D721Med (cell line): Measurements from ENCODE around the gene KLHL33.

Experiments
- DNase-seq: peaks from one replicate; pipeline ENCODE4 v3.0.0; 2011; ENCODE audit warnings: low spot score; ENCODE audit not compliant: insufficient read length
- FAIRE-seq: peaks from 2 replicates; lab custom pipeline; 2011; peaks lifted over from hg19 to GRCh38; lab: Jason Lieb, UNC
- TF ChIP-seq, protein P1 (sequence below): IDR thresholded peaks from 2 replicates; pipeline ENCODE4 v1.5.1; 2012; ENCODE audit warnings: mild to moderate bottlenecking, control low read depth; ENCODE audit not compliant: insufficient read depth; ENCODE audit errors: missing control alignments

Gene KLHL33, protein sequence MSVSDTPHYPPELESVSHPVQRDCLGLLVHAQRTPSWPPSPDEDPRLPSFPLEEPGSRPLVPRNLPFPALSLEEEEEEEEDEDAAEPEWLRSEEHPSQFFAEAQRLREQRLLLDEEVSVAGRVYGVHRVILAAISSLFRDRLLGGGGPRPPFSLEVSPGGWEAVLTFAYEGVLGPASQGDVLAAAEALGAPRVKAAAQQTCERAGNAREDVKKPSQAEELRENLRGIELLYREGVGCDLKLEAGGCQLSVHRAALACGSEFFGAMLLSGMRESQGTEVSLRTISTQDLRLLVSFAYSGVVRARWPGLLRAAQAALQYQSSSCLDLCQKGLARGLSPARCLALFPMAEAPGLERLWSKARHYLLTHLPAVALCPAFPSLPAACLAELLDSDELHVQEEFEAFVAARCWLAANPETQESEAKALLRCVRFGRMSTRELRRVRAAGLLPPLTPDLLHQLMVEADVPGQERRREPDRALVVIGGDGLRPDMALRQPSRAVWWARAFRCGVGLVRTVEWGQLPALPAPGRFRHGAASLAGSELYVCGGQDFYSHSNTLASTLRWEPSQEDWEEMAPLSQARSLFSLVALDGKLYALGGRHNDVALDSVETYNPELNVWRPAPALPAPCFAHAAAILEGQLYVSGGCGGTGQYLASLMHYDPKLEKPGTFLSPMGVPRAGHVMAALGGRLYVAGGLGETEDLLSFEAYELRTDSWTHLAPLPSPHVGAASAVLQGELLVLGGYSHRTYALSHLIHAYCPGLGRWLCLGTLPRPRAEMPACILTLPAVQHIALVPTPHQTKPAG

GRCh38 chr14:20435582-20436362, at the start of gene KLHL33:
Gene KLHL33, minus strand, starts transcription at chr14:20436166. Its CDS starts 355 bp downstream, at chr14:20435811.
- TF ChIP-seq, protein P1, sequence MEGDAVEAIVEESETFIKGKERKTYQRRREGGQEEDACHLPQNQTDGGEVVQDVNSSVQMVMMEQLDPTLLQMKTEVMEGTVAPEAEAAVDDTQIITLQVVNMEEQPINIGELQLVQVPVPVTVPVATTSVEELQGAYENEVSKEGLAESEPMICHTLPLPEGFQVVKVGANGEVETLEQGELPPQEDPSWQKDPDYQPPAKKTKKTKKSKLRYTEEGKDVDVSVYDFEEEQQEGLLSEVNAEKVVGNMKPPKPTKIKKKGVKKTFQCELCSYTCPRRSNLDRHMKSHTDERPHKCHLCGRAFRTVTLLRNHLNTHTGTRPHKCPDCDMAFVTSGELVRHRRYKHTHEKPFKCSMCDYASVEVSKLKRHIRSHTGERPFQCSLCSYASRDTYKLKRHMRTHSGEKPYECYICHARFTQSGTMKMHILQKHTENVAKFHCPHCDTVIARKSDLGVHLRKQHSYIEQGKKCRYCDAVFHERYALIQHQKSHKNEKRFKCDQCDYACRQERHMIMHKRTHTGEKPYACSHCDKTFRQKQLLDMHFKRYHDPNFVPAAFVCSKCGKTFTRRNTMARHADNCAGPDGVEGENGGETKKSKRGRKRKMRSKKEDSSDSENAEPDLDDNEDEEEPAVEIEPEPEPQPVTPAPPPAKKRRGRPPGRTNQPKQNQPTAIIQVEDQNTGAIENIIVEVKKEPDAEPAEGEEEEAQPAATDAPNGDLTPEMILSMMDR: no peak
- FAIRE-seq (no peak), DNase-seq (no peak)

GRCh38 chr14:20482382-20482781, 46.4 kb upstream of the KLHL33 start:
- TF ChIP-seq, protein P1: no peak
- DNase-seq (no peak), FAIRE-seq (no peak)

DNA sequence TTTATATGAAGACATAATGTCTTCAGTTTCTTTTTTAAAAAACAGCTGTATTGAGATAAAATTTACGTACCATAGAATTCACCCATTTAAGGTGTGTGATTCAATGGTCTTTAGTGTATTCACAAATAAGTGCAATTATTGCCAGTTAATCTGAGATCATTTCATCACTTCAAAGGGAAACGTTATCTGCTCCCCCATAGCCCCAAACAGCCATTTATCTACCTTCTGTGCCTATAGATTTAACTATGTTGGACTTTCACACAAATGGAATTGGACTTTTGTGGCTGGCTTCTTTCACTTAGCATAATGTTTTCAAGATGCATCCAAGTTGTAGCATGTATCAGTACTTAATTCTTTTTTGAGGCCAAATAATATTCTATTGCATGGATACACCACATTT, 42.9 kb upstream of the KLHL33 start:
- DNase-seq: no peak
- no peak for FAIRE-seq
- TF ChIP-seq, protein P1: no peak

DNA sequence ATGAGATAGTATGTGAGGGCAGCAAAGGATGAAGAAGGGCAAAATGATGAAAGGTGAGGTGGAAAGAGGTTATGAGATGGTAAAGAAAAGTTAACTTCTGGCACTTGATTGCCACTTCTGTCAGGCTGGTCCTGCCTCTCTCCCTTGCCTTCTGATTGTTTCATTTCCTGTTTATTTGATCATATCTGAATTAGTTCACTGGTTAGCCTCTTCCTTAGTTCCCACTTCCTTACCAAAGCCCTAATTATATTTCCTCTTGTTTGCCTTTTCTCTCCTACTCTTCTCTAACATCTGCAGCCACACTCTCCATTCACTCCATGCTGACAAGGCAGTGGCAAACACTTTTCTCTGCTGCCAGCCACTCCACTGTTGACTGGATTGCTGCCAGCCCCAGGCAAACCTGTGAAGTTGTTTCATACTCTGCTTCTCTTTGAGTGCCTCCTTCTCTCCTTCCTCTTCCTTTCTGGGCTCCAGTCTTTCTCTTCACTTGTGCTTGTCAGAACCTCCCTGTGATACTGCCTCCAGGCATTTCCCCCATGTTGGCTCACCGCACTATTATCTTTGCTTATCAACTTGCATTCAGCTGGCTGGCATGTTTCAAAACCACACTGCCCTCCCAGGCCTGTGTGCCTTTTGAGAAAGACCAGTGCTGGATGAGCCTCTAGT, 41.4 kb upstream of the KLHL33 start:
- DNase-seq: no peak
- TF ChIP-seq, protein P1: no peak
- FAIRE-seq: no peak

GRCh38 chr14:20476776-20477175, 40.8 kb upstream of the KLHL33 start:
- TF ChIP-seq, protein P1: no peak
- FAIRE-seq: no peak
- DNase-seq: no peak

DNA sequence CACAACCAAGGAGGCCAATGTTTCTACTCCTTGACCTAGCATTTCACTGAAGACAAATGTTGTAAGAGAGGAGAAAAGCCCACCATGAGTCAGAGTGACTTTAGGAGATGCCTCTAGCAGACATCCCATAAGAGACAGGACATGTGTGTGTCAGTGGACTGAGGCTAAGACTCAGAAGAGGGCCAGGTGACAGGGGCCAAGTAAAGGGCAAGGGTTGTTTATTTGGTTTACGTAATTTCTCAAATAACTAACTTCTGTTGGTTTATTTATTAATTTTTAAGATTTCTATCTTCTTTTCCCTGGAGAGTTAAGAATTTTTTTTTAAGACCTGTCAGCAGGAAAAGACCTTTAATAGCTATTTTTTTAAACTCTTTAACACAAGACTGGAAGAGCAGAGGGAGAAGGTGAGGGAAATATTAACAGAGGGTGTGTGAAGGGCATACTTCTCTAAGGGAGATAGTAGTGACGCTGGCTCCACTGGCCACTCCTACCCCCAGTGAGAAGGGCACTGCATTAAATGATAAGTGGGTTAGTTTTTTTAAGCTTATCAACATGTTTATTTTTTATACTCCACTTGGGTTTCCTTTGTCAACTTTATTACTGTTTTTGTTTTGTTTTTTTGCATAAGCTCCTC, 36.7 kb upstream of the KLHL33 start:
- no peak for FAIRE-seq
- TF ChIP-seq, protein P1: no peak
- DNase-seq: no peak
